PC-3 (cell line): ENCODE results near the gene TCAP. TPM values are rescaled to one million over a fixed set of nuclear protein-coding genes. Genes with fewer than 3 reads are reported as not detected.

Experiments used
- ATAC-seq: fragments of 200-7000 bp; cut with Tn5 transposase; 2 replicates; pipeline ENCODE4 v1.9.1; 2020; ENCODE audit warnings: mild to moderate bottlenecking, moderate library complexity
- BruUV-seq: library from RNA; stranded (reverse); fragments of 400-500 nt; replicated peaks from 2 replicates; lab custom pipeline; 2021; lab: Mats Ljungman, UMichigan
- CTCF ChIA-PET: fragments of 300-600 bp; sonication (Branson Sonifier 250); formaldehyde crosslinking; loops from one replicate; lab custom pipeline; 2022; ENCODE audit warnings: antibody characterized with exemption; lab: Charles Lee
- POLR2A ChIA-PET: fragments of 300-600 bp; sonication (Branson Sonifier 250); formaldehyde crosslinking; loops from one replicate; lab custom pipeline; 2022; ENCODE audit warnings: antibody characterized with exemption; ENCODE audit not compliant: unreplicated experiment; lab: Charles Lee
- DNase-seq: peaks from one replicate; pipeline ENCODE4 v3.0.0-alpha.2; 2015
- H2AFZ ChIP-seq: fragments of 300-600 bp; sonication (generic); 2 replicates; pipeline ENCODE4 v1.6.0; 2016; ENCODE audit warnings: antibody characterized with exemption, low read length
- H3F3A ChIP-seq: fragments of 300-600 bp; sonication (generic); one replicate; pipeline ENCODE4 v1.6.0; 2017; ENCODE audit warnings: antibody characterized with exemption, low read length, control low read depth, mild to moderate bottlenecking; ENCODE audit not compliant: unreplicated experiment
- H3K27ac ChIP-seq: fragments of 300-600 bp; sonication (generic); 2 replicates; pipeline ENCODE4 v1.5.1; 2016; ENCODE audit warnings: mild to moderate bottlenecking, low read length
- H3K27me3 ChIP-seq: fragments of 300-600 bp; sonication (generic); 2 replicates; pipeline ENCODE4 v1.6.1; 2016; ENCODE audit warnings: low read length, mixed read lengths
- H3K36me3 ChIP-seq: fragments of 300-600 bp; sonication (generic); 2 replicates; pipeline ENCODE4 v1.6.1; 2016; ENCODE audit warnings: low read depth, mixed run types, low read length, mixed read lengths
- H3K4me1 ChIP-seq: fragments of 300-600 bp; sonication (generic); 2 replicates; pipeline ENCODE4 v1.5.1; 2016; ENCODE audit warnings: low read length; ENCODE audit not compliant: insufficient read depth
- H3K4me2 ChIP-seq: fragments of 300-600 bp; sonication (generic); 2 replicates; pipeline ENCODE4 v1.6.0; 2016; ENCODE audit warnings: low read length
- H3K4me3 ChIP-seq: fragments of 300-600 bp; sonication (generic); 2 replicates; pipeline ENCODE4 v1.5.1; 2016; ENCODE audit warnings: mild to moderate bottlenecking, low read length, mixed read lengths
- H3K79me2 ChIP-seq: fragments of 300-600 bp; sonication (generic); 2 replicates; pipeline ENCODE4 v1.6.1; 2017; ENCODE audit warnings: low read length, mixed read lengths
- H3K9ac ChIP-seq: fragments of 300-600 bp; sonication (generic); 2 replicates; pipeline ENCODE4 v1.6.0; 2016; ENCODE audit warnings: mild to moderate bottlenecking, low read length
- H3K9me2 ChIP-seq: fragments of 300-600 bp; sonication (generic); replicated peaks from 2 replicates; pipeline ENCODE4 v1.6.1; 2016; ENCODE audit warnings: mixed run types, low read length, mixed read lengths
- H3K9me3 ChIP-seq: fragments of 300-600 bp; sonication (generic); 2 replicates; pipeline ENCODE4 v1.6.1; 2016; ENCODE audit warnings: low read length, mixed read lengths
- H4K20me1 ChIP-seq: fragments of 300-600 bp; sonication (generic); 2 replicates; pipeline ENCODE4 v1.6.1; 2016; ENCODE audit warnings: low read length, mixed read lengths
- EZH2 ChIP-seq: fragments of 300-600 bp; sonication (generic); IDR thresholded peaks from one replicate; pipeline ENCODE4 v1.6.1; 2017; ENCODE audit warnings: antibody characterized with exemption, mild to moderate bottlenecking, low read length; ENCODE audit not compliant: unreplicated experiment
- EZH2phosphoT487 ChIP-seq: fragments of 300-600 bp; sonication (generic); IDR thresholded peaks from 2 replicates; pipeline ENCODE4 v1.6.1; 2018; ENCODE audit warnings: mild to moderate bottlenecking, antibody characterized with exemption, low read length, borderline replicate concordance
- intact Hi-C: fragments of 100-400 bp; cut with micrococcal nuclease; formaldehyde crosslinking; loops from 2 replicates; pipeline ENCODE4 v1.9.0; 2023
- total RNA-seq: library from RNA; depleted of rRNA; stranded (reverse); fragments of >200 nt; gene quantifications from 2 replicates; pipeline ENCODE4 v1.2.3, GENCODE V29; 2014
- TF ChIP-seq, protein P1 (sequence below): fragments of 300-600 bp; sonication (generic); conservative IDR thresholded peaks from 2 replicates; pipeline ENCODE4 v1.5.1; 2017; ENCODE audit warnings: antibody characterized with exemption, low read depth, mild to moderate bottlenecking, low read length

Gene TCAP
- total RNA-seq, 1 experiment from 2014 or later: 0.51 TPM

DNA sequence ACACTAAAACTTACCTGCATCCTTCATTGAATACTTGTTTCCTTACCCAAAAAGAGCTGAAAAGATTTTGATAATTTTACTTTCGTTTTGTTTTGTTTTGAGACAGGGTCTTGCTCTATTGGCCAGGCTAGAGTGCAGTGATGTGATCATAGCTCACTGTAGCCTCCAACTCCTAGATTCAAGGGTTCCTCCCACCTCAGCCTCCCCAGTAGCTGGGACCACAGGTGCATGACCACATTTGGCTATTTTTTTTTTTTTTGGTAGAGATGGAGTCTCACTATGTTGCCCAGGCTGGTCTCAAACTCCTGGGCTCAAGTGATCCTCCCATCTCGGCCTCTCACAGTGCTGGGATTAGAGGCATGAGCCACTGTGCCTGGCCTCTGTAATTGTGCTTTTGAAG lies 10.0 kb upstream of the TCAP start:
- H3K27me3 ChIP-seq: no peaks in the 10 kb centered on the region
- CTCF ChIA-PET: no interaction called here
- DNase-seq (no peak), ATAC-seq (no peak)
- intact Hi-C loops: no loop called here
- no peak overlapping the region for H2AFZ ChIP-seq
- H3K4me1 ChIP-seq: no peaks in the 10 kb centered on the region
- no peaks in the 10 kb centered on the region for H3K36me3 ChIP-seq
- H3K4me2 ChIP-seq: no peak overlapping the region
- no peak overlapping the region for H3K4me3 ChIP-seq
- H4K20me1 ChIP-seq: no peaks in the 10 kb centered on the region
- no peaks in the 10 kb centered on the region for H3K9me2 ChIP-seq
- no peaks in the 10 kb centered on the region for H3K79me2 ChIP-seq
- no TSS peak for BruUV-seq
- H3K9me3 ChIP-seq: no peaks in the 10 kb centered on the region
- POLR2A ChIA-PET: no interaction called here
- no peak overlapping the region for H3K9ac ChIP-seq
- H3K27ac ChIP-seq: no peak overlapping the region
- no peaks in the 10 kb centered on the region for H3F3A ChIP-seq
- TF ChIP-seq EZH2: no peak
- TF ChIP-seq EZH2phosphoT487: no peak
- TF ChIP-seq, protein P1, sequence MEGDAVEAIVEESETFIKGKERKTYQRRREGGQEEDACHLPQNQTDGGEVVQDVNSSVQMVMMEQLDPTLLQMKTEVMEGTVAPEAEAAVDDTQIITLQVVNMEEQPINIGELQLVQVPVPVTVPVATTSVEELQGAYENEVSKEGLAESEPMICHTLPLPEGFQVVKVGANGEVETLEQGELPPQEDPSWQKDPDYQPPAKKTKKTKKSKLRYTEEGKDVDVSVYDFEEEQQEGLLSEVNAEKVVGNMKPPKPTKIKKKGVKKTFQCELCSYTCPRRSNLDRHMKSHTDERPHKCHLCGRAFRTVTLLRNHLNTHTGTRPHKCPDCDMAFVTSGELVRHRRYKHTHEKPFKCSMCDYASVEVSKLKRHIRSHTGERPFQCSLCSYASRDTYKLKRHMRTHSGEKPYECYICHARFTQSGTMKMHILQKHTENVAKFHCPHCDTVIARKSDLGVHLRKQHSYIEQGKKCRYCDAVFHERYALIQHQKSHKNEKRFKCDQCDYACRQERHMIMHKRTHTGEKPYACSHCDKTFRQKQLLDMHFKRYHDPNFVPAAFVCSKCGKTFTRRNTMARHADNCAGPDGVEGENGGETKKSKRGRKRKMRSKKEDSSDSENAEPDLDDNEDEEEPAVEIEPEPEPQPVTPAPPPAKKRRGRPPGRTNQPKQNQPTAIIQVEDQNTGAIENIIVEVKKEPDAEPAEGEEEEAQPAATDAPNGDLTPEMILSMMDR: no peak

DNA sequence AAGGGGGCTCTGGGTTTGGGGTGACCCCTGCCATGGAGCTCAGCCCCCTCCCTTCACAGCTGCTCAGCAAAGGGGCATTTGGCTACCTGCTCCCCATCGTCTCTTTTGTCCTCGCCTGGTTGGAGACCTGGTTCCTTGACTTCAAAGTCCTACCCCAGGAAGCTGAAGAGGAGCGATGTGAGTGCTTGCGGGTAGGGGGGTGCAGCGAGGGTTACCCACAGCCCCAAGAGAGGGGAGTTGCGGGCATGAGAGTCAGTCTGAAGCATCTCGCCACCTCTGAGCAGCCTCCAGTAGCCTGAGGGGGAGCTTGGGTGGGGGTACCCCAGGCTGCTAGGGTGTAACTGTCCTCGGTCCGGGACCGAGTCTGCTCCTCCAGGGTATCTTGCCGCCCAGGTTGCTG lies 6.8 kb upstream of the TCAP start:
- DNase-seq (no peak), ATAC-seq (no peak)
- no TSS peak for BruUV-seq
- H3K9me3 ChIP-seq: no peaks in the 10 kb centered on the region
- H3F3A ChIP-seq: no peaks in the 10 kb centered on the region
- H3K4me1 ChIP-seq: no peaks in the 10 kb centered on the region
- H2AFZ ChIP-seq: no peak overlapping the region
- TF ChIP-seq, protein P1: no peak
- no peak for TF ChIP-seq EZH2phosphoT487
- no peak for TF ChIP-seq EZH2
- CTCF ChIA-PET: no interaction called here
- no peak overlapping the region for H3K4me2 ChIP-seq
- no peaks in the 10 kb centered on the region for H3K27me3 ChIP-seq
- H3K9ac ChIP-seq: no peak overlapping the region
- H4K20me1 ChIP-seq: no peaks in the 10 kb centered on the region
- H3K9me2 ChIP-seq: no peaks in the 10 kb centered on the region
- POLR2A ChIA-PET: no interaction called here
- H3K27ac ChIP-seq: no peak overlapping the region
- H3K36me3 ChIP-seq: no peaks in the 10 kb centered on the region
- no peaks in the 10 kb centered on the region for H3K79me2 ChIP-seq
- intact Hi-C loops: no loop called here
- no peak overlapping the region for H3K4me3 ChIP-seq

DNA sequence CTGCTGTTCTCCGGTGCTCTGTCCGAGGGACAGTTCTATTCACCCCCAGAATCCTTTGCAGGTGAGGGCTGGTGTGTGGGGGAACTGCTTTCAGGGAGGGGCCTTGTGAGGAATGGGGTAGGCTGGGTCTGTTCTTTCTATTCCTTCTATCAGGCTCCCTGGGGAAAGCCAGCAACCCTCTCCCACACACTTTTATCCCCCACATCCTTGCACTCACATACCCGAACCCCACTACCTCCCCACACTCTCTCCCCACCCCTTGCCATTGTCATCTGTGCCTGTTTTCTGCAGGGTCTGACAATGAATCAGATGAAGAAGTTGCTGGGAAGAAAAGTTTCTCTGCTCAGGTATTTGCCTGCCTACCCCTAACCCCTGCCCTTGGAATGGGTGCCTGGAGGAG lies 6.4 kb upstream of the TCAP start:
- Histone ChIP-seq H3K4me1 (no peaks in the 10 kb centered on the region), H3F3A (no peaks in the 10 kb centered on the region), H3K9me2 (no peaks in the 10 kb centered on the region), H3K27ac (no peak overlapping the region), H4K20me1 (no peaks in the 10 kb centered on the region), H3K36me3 (no peaks in the 10 kb centered on the region), H3K9ac (no peak overlapping the region), H3K9me3 (no peaks in the 10 kb centered on the region), H3K4me2 (no peak overlapping the region), H2AFZ (no peak overlapping the region), H3K27me3 (no peaks in the 10 kb centered on the region), H3K4me3 (no peak overlapping the region), H3K79me2 (no peaks in the 10 kb centered on the region)
- no peak for TF ChIP-seq EZH2phosphoT487
- TF ChIP-seq EZH2: no peak
- TF ChIP-seq, protein P1: no peak
- ChIA-PET POLR2A (no interaction called here), CTCF (no interaction called here)
- no peak for DNase-seq
- intact Hi-C loops: no loop called here
- no TSS peak for BruUV-seq
- no peak for ATAC-seq
